ENCODE measurements around the gene A2ML1. TPM values are rescaled to one million over a fixed set of nuclear protein-coding genes. Genes with fewer than 3 reads are reported as not detected.

A2ML1 gene
- total RNA-seq (ENCODE audit: unreplicated experiment) = not detected
- long read RNA-seq = 0 reads

GRCh38 chr12:8822298-8822697 lies at the start of gene A2ML1:
Gene A2ML1 (plus strand): TSS chr12:8822621. CDS start chr12:8822652, 31 bp downstream.
- Mint-ChIP-seq H3K9me3 (ENCODE audit: unreplicated experiment) (no peaks in the 10 kb centered on the region), H3K4me3 (ENCODE audit: unreplicated experiment) (no peak within 1 kb of the TSS), H3K4me1 (ENCODE audit: low read depth, unreplicated experiment) (no peaks in the 10 kb centered on the region)

GRCh38 chr12:8773461-8773860 lies 49.0 kb upstream of the A2ML1 start:
- Mint-ChIP-seq H3K4me3 (ENCODE audit: unreplicated experiment) (peak overlapping the region; percentile 16), H3K27me3 (ENCODE audit: unreplicated experiment) (peaks cover 1% of the 10 kb centered on the region), H3K4me1 (ENCODE audit: low read depth, unreplicated experiment) (peaks cover 15% of the 10 kb centered on the region), H3K27ac (ENCODE audit: unreplicated experiment) (peak overlapping the region; percentile 60), H3K9me3 (ENCODE audit: unreplicated experiment) (no peaks in the 10 kb centered on the region), H3K36me3 (ENCODE audit: unreplicated experiment) (no peaks in the 10 kb centered on the region)
- no peak for TF ChIP-seq CTCF (IDR thresholded peaks at IDR 0.05; ENCODE audit: partially characterized antibody, unreplicated experiment)
- DNase-seq = peak; percentile 75

More at GRCh38 chr12:8822298-8822697, at the start of gene A2ML1:
- H3K36me3 Mint-ChIP-seq (ENCODE audit: unreplicated experiment) = no peaks in the 10 kb centered on the region
- no peak for DNase-seq
- H3K27me3 Mint-ChIP-seq (ENCODE audit: unreplicated experiment) = peaks cover 4% of the 10 kb centered on the region
- H3K27ac Mint-ChIP-seq (ENCODE audit: unreplicated experiment) = no peak within 1 kb of the TSS
- no peak for TF ChIP-seq CTCF (IDR thresholded peaks at IDR 0.05; ENCODE audit: partially characterized antibody, unreplicated experiment)

GRCh38 chr12:8779281-8779680 lies 43.1 kb upstream of the A2ML1 start:
- Mint-ChIP-seq H3K27ac (ENCODE audit: unreplicated experiment) (no peak overlapping the region), H3K4me3 (ENCODE audit: unreplicated experiment) (no peak overlapping the region), H3K36me3 (ENCODE audit: unreplicated experiment) (no peaks in the 10 kb centered on the region), H3K4me1 (ENCODE audit: low read depth, unreplicated experiment) (no peaks in the 10 kb centered on the region), H3K9me3 (ENCODE audit: unreplicated experiment) (no peaks in the 10 kb centered on the region), H3K27me3 (ENCODE audit: unreplicated experiment) (no peaks in the 10 kb centered on the region)
- TF ChIP-seq CTCF (IDR thresholded peaks at IDR 0.05; ENCODE audit: partially characterized antibody, unreplicated experiment) = no peak
- DNase-seq = no peak

- no peak for DNase-seq
- Mint-ChIP-seq H3K36me3 (ENCODE audit: unreplicated experiment) (peaks cover 5% of the 10 kb centered on the region), H3K9me3 (ENCODE audit: unreplicated experiment) (no peaks in the 10 kb centered on the region), H3K27me3 (ENCODE audit: unreplicated experiment) (no peaks in the 10 kb centered on the region), H3K4me1 (ENCODE audit: low read depth, unreplicated experiment) (no peaks in the 10 kb centered on the region), H3K4me3 (ENCODE audit: unreplicated experiment) (no peak overlapping the region), H3K27ac (ENCODE audit: unreplicated experiment) (no peak overlapping the region)
- no peak for TF ChIP-seq CTCF (IDR thresholded peaks at IDR 0.05; ENCODE audit: partially characterized antibody, unreplicated experiment)
These were observed 42.6 kb upstream of the A2ML1 start for GRCh38 chr12:8779862-8780261.

GRCh38 chr12:8780389-8780788 lies 42.0 kb upstream of the A2ML1 start:
- peaks cover 5% of the 10 kb centered on the region for H3K36me3 Mint-ChIP-seq (ENCODE audit: unreplicated experiment)
- peak; percentile 23 for TF ChIP-seq CTCF (IDR thresholded peaks at IDR 0.05; ENCODE audit: partially characterized antibody, unreplicated experiment)
- no peaks in the 10 kb centered on the region for H3K27me3 Mint-ChIP-seq (ENCODE audit: unreplicated experiment)
- no peak overlapping the region for H3K4me3 Mint-ChIP-seq (ENCODE audit: unreplicated experiment)
- no peak overlapping the region for H3K27ac Mint-ChIP-seq (ENCODE audit: unreplicated experiment)
- DNase-seq = no peak
- H3K4me1 Mint-ChIP-seq (ENCODE audit: low read depth, unreplicated experiment) = no peaks in the 10 kb centered on the region
- H3K9me3 Mint-ChIP-seq (ENCODE audit: unreplicated experiment) = no peaks in the 10 kb centered on the region
